WTC11 (cell line): Measurements from ENCODE around the gene BEND5. TPM values are rescaled to one million over a fixed set of nuclear protein-coding genes. Genes with fewer than 3 reads are reported as not detected.

Experiments used
- ATAC-seq: fragments of 200-7000 bp; cut with Tn5 transposase; 2 replicates; pipeline ENCODE4 v1.10.0; 2021; ENCODE audit warnings: mild to moderate bottlenecking, moderate library complexity
- CTCF ChIA-PET: fragments of 300-600 bp; sonication (Branson Sonifier 250); formaldehyde crosslinking; loops from one replicate; lab custom pipeline; 2021; ENCODE audit warnings: antibody characterized with exemption; lab: Charles Lee
- POLR2A ChIA-PET: fragments of 350-600 bp; sonication (Branson Sonifier 250); formaldehyde crosslinking; loops from one replicate; lab custom pipeline; 2021; ENCODE audit warnings: antibody characterized with exemption; lab: Charles Lee
- DNase-seq: peaks from one replicate; pipeline ENCODE4 v3.0.0; 2021; ENCODE audit warnings: low spot score
- H3K27ac Mint-ChIP-seq: 2 replicates; pipeline ENCODE4 v1.8.0; 2021; ENCODE audit warnings: mixed read lengths
- H3K27me3 Mint-ChIP-seq: 2 replicates; pipeline ENCODE4 v1.8.0; 2021; ENCODE audit warnings: low read depth, mild to moderate bottlenecking, moderate library complexity, mixed read lengths
- H3K36me3 Mint-ChIP-seq: 2 replicates; pipeline ENCODE4 v1.8.0; 2021; ENCODE audit warnings: mixed read lengths
- H3K4me1 Mint-ChIP-seq: 2 replicates; pipeline ENCODE4 v1.8.0; 2022; ENCODE audit warnings: mixed read lengths
- H3K4me3 Mint-ChIP-seq: 2 replicates; pipeline ENCODE4 v1.8.0; 2021; ENCODE audit warnings: mild to moderate bottlenecking, moderate library complexity, mixed read lengths
- H3K9me3 Mint-ChIP-seq: 2 replicates; pipeline ENCODE4 v1.8.0; 2021; ENCODE audit warnings: mixed read lengths
- AR ChIP-seq: fragments of 250-450 bp; sonication (Bioruptor Pico); IDR thresholded peaks from 2 replicates; pipeline ENCODE4 v1.9.0; 2021; ENCODE audit warnings: mild to moderate bottlenecking
- E2F5 ChIP-seq: sonication (generic); formaldehyde crosslinking; IDR thresholded peaks from 2 replicates; pipeline ENCODE4 v1.8.1; 2022; ENCODE audit warnings: mild to moderate bottlenecking, moderate library complexity, missing genetic modification reagents
- FOXP4 ChIP-seq: sonication (generic); formaldehyde crosslinking; IDR thresholded peaks from 2 replicates; pipeline ENCODE4 v1.8.0; 2022; ENCODE audit warnings: mild to moderate bottlenecking, missing genetic modification reagents
- GABPB1 ChIP-seq: sonication (generic); formaldehyde crosslinking; IDR thresholded peaks from 2 replicates; pipeline ENCODE4 v1.8.1; 2023; ENCODE audit warnings: mild to moderate bottlenecking, missing genetic modification reagents
- HMGXB4 ChIP-seq: sonication (generic); formaldehyde crosslinking; IDR thresholded peaks from 2 replicates; pipeline ENCODE4 v1.8.1; 2023; ENCODE audit warnings: mild to moderate bottlenecking, moderate library complexity, missing genetic modification reagents
- JUN ChIP-seq: sonication (generic); formaldehyde crosslinking; IDR thresholded peaks from 2 replicates; pipeline ENCODE4 v1.8.0; 2023; ENCODE audit warnings: mild to moderate bottlenecking, missing genetic modification reagents
- MXD4 ChIP-seq: fragments of 250-450 bp; sonication (Bioruptor Pico); IDR thresholded peaks from 2 replicates; pipeline ENCODE4 v1.8.0; 2021; ENCODE audit warnings: mild to moderate bottlenecking, moderate library complexity, borderline replicate concordance
- MYBL2 ChIP-seq: sonication (generic); formaldehyde crosslinking; IDR thresholded peaks from 2 replicates; pipeline ENCODE4 v1.8.1; 2023; ENCODE audit warnings: mild to moderate bottlenecking, moderate library complexity, missing genetic modification reagents
- NR1H2 ChIP-seq: sonication (generic); formaldehyde crosslinking; IDR thresholded peaks from 2 replicates; pipeline ENCODE4 v1.9.0; 2021; ENCODE audit warnings: mild to moderate bottlenecking, moderate library complexity, missing genetic modification reagents
- PRDM15 ChIP-seq: sonication (generic); formaldehyde crosslinking; IDR thresholded peaks from 2 replicates; pipeline ENCODE4 v1.8.0; 2022; ENCODE audit warnings: missing genetic modification reagents
- PREB ChIP-seq: sonication (generic); formaldehyde crosslinking; IDR thresholded peaks from 2 replicates; pipeline ENCODE4 v1.8.1; 2022; ENCODE audit warnings: mild to moderate bottlenecking, missing genetic modification reagents, moderate library complexity, borderline replicate concordance
- SMAD3 ChIP-seq: sonication (generic); formaldehyde crosslinking; IDR thresholded peaks from 2 replicates; pipeline ENCODE4 v1.8.0; 2022; ENCODE audit warnings: missing genetic modification reagents, mild to moderate bottlenecking, borderline replicate concordance
- SP1 ChIP-seq: sonication (generic); formaldehyde crosslinking; conservative IDR thresholded peaks from 2 replicates; pipeline ENCODE4 v1.8.1; 2022; ENCODE audit warnings: missing genetic modification reagents
- TP53 ChIP-seq: sonication (generic); formaldehyde crosslinking; IDR thresholded peaks from 2 replicates; pipeline ENCODE4 v1.8.1; 2023; ENCODE audit warnings: mild to moderate bottlenecking, missing genetic modification reagents
- USF1 ChIP-seq: sonication (generic); formaldehyde crosslinking; IDR thresholded peaks from 2 replicates; pipeline ENCODE4 v1.8.0; 2022; ENCODE audit warnings: mild to moderate bottlenecking, missing genetic modification reagents
- USF2 ChIP-seq: sonication (generic); formaldehyde crosslinking; IDR thresholded peaks from 2 replicates; pipeline ENCODE4 v1.8.1; 2023; ENCODE audit warnings: mild to moderate bottlenecking, missing genetic modification reagents, moderate library complexity
- ZNF121 ChIP-seq: sonication (generic); formaldehyde crosslinking; IDR thresholded peaks from 2 replicates; pipeline ENCODE4 v1.8.0; 2023; ENCODE audit warnings: missing genetic modification reagents
- ZNF396 ChIP-seq: fragments of 250-450 bp; sonication (Bioruptor Pico); IDR thresholded peaks from 2 replicates; pipeline ENCODE4 v1.8.0; 2021; ENCODE audit warnings: mild to moderate bottlenecking, moderate library complexity, borderline replicate concordance
- total RNA-seq: library from RNA; stranded (reverse); gene quantifications from 3 replicates; pipeline ENCODE4 v1.2.3, GENCODE V29; 2021

The BEND5 gene
- total RNA-seq, 1 experiment from 2014 or later: 4.9 TPM

- H3K36me3 Mint-ChIP-seq: peaks cover 9% of the 10 kb centered on the region
- ATAC-seq: no peak
- H3K9me3 Mint-ChIP-seq: no peaks in the 10 kb centered on the region
- peaks cover 9% of the 10 kb centered on the region for H3K4me1 Mint-ChIP-seq
- ChIA-PET POLR2A (no interaction called here), CTCF (no interaction called here)
- H3K4me3 Mint-ChIP-seq: no peak overlapping the region
- DNase-seq: no peak
- H3K27me3 Mint-ChIP-seq: no peaks in the 10 kb centered on the region
- H3K27ac Mint-ChIP-seq: no peak overlapping the region
- no peak for TF ChIP-seq MXD4 (CRISPR knock-in tag)
- no peak for TF ChIP-seq SMAD3 (CRISPR knock-in tag)
- no peak for TF ChIP-seq ZNF121 (CRISPR knock-in tag)
- TF ChIP-seq USF1 (CRISPR knock-in tag): no peak
- no peak for TF ChIP-seq TP53 (CRISPR knock-in tag)
- TF ChIP-seq E2F5 (CRISPR knock-in tag): no peak
- TF ChIP-seq USF2 (CRISPR knock-in tag): no peak
- TF ChIP-seq SP1 (CRISPR knock-in tag): no peak
- TF ChIP-seq MYBL2: no peak
- no peak for TF ChIP-seq PRDM15
- TF ChIP-seq NR1H2: no peak
- TF ChIP-seq GABPB1 (CRISPR knock-in tag): no peak
- TF ChIP-seq ZNF396 (CRISPR knock-in tag): no peak
- no peak for TF ChIP-seq HMGXB4 (CRISPR knock-in tag)
- no peak for TF ChIP-seq JUN
- no peak for TF ChIP-seq PREB (CRISPR knock-in tag)
- TF ChIP-seq FOXP4: no peak
- no peak for TF ChIP-seq AR (CRISPR knock-in tag)
Measured at GRCh38 chr1:48750109-48750508, 26.6 kb downstream of the BEND5 start.
